Caki2 (cell line): Measurements from ENCODE around the gene HHIPL1. TPM values are rescaled to one million over a fixed set of nuclear protein-coding genes. Genes with fewer than 3 reads are reported as not detected.

Experiments used
- total RNA-seq: library from RNA; depleted of rRNA; stranded (reverse); fragments of >200 nt; shearing (Covaris generic); gene quantifications from 2 replicates; pipeline ENCODE4 v1.2.3, GENCODE V29; 2014; ENCODE audit warnings: low replicate concordance; rRNA removed

HHIPL1 gene
- total RNA-seq, 1 experiment from 2014 or later: 0.03 TPM

Other genes starting within 250 kb of the HHIPL1 start
- gene SETD3, start 164.3 kb upstream of the HHIPL1 start, total RNA-seq: 27.9 and 38.1 TPM in 2 replicates
- gene CCNK, start 163.7 kb upstream of the HHIPL1 start, total RNA-seq: 16.8 and 18.0 TPM in 2 replicates
- gene CCDC85C, start 40.9 kb upstream of the HHIPL1 start, total RNA-seq: 21.6 and 28.3 TPM in 2 replicates
- gene CYP46A1, start 39.2 kb downstream of the HHIPL1 start, total RNA-seq: not detected in 2 replicates
- 5.4 and 7.4 TPM in 2 replicates for gene EML1, start 148.3 kb downstream of the HHIPL1 start, total RNA-seq